ENCODE data around the gene PTCRA. TPM values are rescaled to one million over a fixed set of nuclear protein-coding genes. Genes with fewer than 3 reads are reported as not detected.

The PTCRA gene
- total RNA-seq, 1 experiment from 2014 or later, result not detected

GRCh38 chr6:42925248-42925857 is 9.5 kb downstream of the PTCRA start:
- Histone ChIP-seq H3K9me3 (ENCODE audit: control insufficient read depth in 1 of 2, insufficient read depth in 1 of 2, low read depth in 1 of 2, low read length in 2 of 2) (no peaks in the 10 kb centered on the region), H3K4me3 (replicated peaks in 1 of 2; ENCODE audit: low read depth in 1 of 2, low read length in 2 of 2) (no peak overlapping the region), H3K27me3 (ENCODE audit: insufficient read depth, low read length) (no peaks in the 10 kb centered on the region), H3K9me2 (ENCODE audit: insufficient read depth) (no peaks in the 10 kb centered on the region), H3K4me2 (ENCODE audit: low read length) (no peak overlapping the region), H3K9ac (ENCODE audit: low read length) (no peak overlapping the region), H4K20me1 (ENCODE audit: insufficient read depth) (no peaks in the 10 kb centered on the region), H3K36me3 (ENCODE audit: control insufficient read depth in 1 of 2, insufficient read depth in 2 of 2, low read length in 2 of 2) (no peaks in the 10 kb centered on the region), H3K27ac (ENCODE audit: low read depth, low read length) (no peak overlapping the region), H2AFZ (ENCODE audit: low read depth, low read length, poor library complexity, severe bottlenecking) (no peak overlapping the region), H3K79me2 (ENCODE audit: insufficient read depth, low read length) (peaks cover 8% of the 10 kb centered on the region), H3K4me1 (ENCODE audit: control insufficient read depth in 1 of 2, insufficient read depth in 2 of 2, low read length in 2 of 2) (peaks cover 6 to 12% of the 10 kb centered on the region in 2 experiments; a peak in 3 of 4 replicates)
- CTCF ChIA-PET, result no interaction called here
- TF ChIP-seq JUND (IDR thresholded peaks at IDR 0.05), result no peak
- no peak for TF ChIP-seq POLR2AphosphoS5 (IDR thresholded peaks at IDR 0.05; ENCODE audit: low read depth, low read length)
- no peak for TF ChIP-seq TCF7L2 (IDR thresholded peaks at IDR 0.05; ENCODE audit: borderline replicate concordance, extremely low read depth, insufficient read depth, insufficient read length)
- no peak for TF ChIP-seq CBX3 (IDR thresholded peaks at IDR 0.05; ENCODE audit: low read depth)
- no peak for TF ChIP-seq ZBTB33 (IDR thresholded peaks at IDR 0.05; ENCODE audit: extremely low read depth, insufficient replicate concordance, low read length)
- no peak for TF ChIP-seq RAD21 (IDR thresholded peaks at IDR 0.05; ENCODE audit: low read depth)
- no peak for TF ChIP-seq ELF1 (IDR thresholded peaks at IDR 0.05; ENCODE audit: borderline replicate concordance, low read depth)
- TF ChIP-seq CTCF (IDR thresholded peaks at IDR 0.05 in 2 of 3, conservative IDR thresholded peaks at IDR 0.05 in 1 of 3; ENCODE audit: borderline replicate concordance in 1 of 3, insufficient read depth in 1 of 3, low read depth in 2 of 3, low read length in 2 of 3), result no peak
- no peak for TF ChIP-seq MAX (IDR thresholded peaks at IDR 0.05)
- TF ChIP-seq SRF (IDR thresholded peaks at IDR 0.05; ENCODE audit: low read depth), result no peak
- TF ChIP-seq EGR1 (IDR thresholded peaks at IDR 0.05; ENCODE audit: low read depth), result no peak
- TF ChIP-seq REST (IDR thresholded peaks at IDR 0.05; ENCODE audit: low read depth), result no peak
- no peak for TF ChIP-seq YY1 (IDR thresholded peaks at IDR 0.05; ENCODE audit: extremely low read depth, insufficient replicate concordance, low read depth, low read length)
- no peak for TF ChIP-seq EZH2phosphoT487 (IDR thresholded peaks at IDR 0.05; ENCODE audit: borderline replicate concordance)
- TF ChIP-seq SP1 (IDR thresholded peaks at IDR 0.05; ENCODE audit: low read depth), result no peak
- no peak for TF ChIP-seq CEBPB (IDR thresholded peaks at IDR 0.05; ENCODE audit: low read depth)
- TF ChIP-seq SIN3A (IDR thresholded peaks at IDR 0.05; ENCODE audit: low read depth), result no peak
- TF ChIP-seq ZNF274 (IDR thresholded peaks at IDR 0.05; ENCODE audit: low read depth, low read length), result no peak
- TF ChIP-seq EZH2 (IDR thresholded peaks at IDR 0.05), result no peak
- RAD21 ChIA-PET (ENCODE audit: low non-redundant PET in 1 of 2, low total read pairs in 2 of 2, uncharacterized antibody in 2 of 2, unreplicated experiment in 2 of 2), result no interaction called here
- intact Hi-C loops (cut with micrococcal nuclease), result no loop called here
- DNase-seq (ENCODE audit: low read depth, low spot score) (no peak), ATAC-seq (no peak)
- POLR2A ChIA-PET, result no interaction called here
- BruUV-seq (replicated peaks), result no TSS peak
